GM18907 (cell line): Measurements from ENCODE around the gene RIC8A.

Experiments used
- ATAC-seq: cut with Tn5 transposase; IDR thresholded peaks from one replicate; pipeline ENCODE4 v1.9.1; 2021; ENCODE audit warnings: mild to moderate bottlenecking, moderate library complexity; ENCODE audit not compliant: unreplicated experiment

The RIC8A gene

DNA sequence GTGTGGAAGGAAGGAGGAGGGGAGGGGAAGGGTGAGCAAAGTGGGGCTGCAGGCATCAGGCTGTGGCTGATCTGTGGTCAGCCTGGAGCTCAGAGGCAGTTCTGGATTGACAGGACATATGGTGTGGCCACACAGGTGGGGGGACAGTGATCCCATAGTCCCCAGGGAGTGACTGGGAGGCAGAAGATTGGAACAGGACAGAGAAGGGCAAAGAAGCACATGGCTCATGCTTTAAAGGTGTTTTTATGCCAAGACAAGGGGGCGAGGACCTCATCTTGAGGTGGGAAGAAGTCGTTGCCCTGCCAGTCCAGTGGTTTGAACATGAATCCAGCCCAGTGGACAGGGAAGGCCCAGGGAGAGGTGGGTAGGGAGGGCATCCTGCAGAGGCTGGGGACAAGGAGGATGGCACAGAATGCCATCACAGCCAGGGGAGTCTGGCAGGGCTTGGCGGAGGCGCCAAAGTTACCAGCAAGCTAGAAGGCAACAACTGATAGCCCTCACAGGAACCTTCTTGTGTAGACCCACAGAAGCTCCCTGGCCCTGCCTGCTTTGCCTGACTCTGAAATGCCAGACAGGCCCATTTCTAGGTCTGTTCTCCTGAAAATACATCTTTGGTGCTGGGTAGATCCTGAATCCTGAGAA, 3.4 kb upstream of the RIC8A start:
- ATAC-seq, result no peak

DNA sequence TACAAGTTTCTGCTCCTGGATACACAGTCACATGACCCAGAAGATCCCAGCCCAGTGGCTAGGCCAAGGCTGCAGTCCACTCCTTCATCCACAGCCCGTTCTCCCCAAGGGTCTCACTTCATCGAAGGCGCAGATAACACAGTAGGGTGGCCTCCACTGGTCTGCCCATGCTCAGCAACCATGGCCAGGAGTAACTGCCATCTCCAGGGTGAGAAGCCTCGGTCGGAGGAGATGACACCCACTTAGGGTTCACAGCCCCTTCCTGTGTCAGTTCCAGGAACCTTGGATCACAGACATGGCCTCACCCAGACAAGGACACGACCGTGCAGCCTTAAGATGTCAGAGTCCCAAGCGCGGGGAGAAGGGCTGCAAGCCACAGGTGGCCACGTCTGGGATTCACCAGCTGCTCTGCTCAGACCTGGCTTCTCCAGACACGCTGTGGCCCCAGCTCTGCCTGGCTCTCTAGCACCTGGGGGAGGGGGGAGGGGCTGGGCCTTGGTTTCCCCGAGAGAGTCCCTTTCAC, 2.9 kb upstream of the RIC8A start:
- no peak for ATAC-seq

DNA sequence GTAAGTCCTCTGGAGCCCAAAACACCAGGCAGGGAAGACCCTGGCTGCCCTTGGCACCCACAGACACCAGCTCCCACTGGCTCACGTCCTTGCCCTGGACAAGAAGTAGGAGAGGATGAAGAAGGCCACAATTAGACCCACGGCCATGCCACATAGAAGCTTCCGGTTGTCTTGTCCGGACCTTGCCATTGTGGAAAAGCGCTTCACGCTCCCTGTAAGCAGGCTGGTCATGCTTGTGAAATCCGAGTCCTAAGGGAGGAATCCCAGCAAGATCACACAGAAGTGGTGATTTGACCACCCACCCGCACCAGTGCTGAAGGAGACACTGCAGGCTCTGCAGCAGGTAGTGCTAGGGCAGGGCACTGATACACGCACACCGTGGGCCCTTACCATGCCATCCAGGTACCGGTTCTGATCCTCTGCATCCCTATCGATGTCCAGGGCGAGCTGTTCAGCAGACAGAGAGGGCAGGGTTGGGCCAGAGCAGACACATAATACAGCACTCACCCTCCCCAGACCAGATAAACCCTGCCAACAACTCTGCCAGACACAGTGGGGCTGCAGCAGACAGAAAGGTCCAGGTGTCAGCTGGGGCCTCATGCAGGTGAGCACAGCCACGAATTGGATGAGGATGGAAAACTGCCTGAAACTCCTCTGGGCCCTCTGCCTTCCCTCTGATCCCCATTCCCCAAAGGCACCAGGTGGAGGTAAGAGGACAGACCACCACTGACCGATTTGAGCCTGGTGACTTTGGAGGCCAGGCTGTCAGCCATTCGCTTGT, 2.1 kb upstream of the RIC8A start:
- ATAC-seq, result no peak

DNA sequence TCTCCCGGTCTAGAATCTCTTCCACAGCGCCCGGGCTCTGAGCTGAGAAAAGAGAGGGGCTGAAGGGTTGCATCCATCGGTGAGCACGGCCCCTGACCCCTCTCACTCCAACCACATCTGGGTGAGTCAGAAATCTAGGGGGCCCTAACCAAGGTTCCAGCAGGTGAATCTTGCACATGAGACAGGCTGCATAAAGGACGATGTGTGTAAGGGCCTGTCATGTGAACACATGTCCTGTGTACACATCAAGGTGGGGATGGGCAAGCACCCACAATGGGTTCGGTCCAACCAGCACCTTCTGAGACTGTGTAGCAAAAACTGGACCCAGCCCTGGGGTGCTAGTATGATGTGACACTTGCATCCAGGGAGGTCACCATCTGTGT, 1.5 kb upstream of the RIC8A start:
- no peak for ATAC-seq

DNA sequence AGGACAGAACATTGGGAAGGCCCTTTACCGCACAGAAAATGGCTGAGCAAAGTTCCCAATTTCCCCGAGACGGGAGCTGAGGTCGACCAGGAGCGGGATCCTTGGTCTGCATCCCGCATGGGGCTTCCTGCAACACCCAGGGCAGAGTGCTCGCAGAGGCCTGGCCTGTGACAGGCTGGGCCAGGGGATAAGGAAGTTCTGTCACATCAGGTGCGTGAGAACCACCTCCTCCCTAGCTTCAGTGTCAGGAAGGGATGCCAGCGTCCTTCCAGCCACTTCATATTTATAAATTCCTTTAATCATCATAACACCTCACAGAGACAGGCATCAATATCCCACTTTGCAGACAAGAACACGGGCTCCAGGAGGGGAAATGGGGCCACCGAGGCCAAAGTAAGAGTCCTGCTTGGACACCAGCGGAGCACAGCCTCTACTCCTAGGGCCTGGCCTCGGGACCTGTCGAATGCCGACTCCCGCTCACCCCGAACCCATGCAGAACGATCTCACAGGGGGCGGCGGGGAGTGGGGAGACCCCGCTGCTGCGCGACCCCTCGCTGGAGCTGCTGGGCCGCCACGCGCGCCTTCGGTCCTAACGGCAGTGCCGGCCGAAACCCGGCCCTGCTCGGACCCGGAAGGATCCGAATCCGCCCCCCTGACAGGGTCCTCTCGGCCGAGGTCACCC, 841 bp upstream of the RIC8A start:
- ATAC-seq, result peak; percentile 14

DNA sequence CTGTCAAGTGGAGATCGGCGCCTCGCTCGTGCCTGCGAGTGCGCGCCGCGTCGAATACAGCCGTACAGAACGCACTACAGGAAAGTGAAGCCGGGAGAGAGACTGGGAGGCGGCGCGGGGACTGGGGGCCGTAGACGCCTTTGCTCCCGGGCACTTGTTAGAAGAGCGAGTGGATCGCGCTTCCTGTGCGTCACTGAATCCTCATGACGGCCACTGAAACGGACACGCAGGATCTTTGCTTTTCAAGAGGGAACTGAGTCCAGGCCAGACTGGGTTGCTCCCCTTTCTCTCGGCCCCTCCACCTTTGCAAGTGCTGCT, 314 bp downstream of the RIC8A start:
- peak; percentile 1 for ATAC-seq

DNA sequence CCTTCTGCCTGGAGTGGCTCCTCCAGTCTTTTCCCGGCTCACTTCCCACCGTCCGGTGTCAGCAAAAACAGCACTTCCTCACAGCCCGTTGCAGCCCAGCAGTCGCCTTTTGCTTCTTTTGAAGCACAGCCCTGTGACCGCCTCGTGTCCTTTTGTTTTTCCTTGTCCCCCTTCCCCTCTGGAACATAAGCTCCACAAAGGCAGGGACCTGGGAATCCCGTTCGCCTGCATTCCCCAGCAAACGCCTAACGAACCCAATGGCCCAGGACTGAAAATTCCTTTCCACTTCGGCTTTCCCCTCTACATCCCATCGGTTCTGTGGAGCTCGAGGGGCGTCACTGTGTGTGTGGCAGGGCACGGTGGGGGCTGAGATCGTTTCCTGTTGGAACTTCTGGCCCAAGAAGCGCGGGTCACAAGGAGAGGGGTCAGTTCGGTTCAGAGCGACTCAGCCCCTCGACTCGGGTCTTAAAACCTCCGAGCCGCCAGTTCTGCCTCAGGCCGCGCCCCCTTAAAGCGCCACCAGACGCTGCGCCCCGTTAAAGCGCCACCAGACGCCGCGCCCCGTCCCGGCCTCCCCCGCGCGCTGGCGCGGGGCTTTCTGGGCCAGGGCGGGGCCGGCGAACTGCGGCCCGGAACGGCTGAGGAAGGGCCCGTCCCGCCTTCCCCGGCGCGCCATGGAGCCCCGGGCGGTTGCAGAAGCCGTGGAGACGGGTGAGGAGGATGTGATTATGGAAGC, 841 bp downstream of the RIC8A start:
- ATAC-seq, result no peak

DNA sequence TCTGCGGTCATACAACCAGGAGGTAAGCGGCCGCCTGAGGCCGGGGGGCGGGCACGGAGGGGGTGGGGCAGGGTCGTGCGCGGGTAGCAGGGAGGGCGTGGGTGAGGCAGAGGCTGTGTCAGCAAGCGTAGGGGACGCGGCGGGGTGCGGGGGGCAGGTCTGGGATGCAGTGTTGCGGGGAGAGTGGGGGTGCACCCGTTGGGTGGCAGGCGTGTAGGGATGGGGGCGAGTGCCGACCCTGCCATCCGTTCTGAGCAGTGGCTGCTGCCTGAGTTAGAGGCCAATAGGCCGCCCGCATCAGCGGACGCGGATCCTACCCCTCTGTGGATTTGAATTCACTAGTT, 1.4 kb downstream of the RIC8A start:
- ATAC-seq, result no peak

DNA sequence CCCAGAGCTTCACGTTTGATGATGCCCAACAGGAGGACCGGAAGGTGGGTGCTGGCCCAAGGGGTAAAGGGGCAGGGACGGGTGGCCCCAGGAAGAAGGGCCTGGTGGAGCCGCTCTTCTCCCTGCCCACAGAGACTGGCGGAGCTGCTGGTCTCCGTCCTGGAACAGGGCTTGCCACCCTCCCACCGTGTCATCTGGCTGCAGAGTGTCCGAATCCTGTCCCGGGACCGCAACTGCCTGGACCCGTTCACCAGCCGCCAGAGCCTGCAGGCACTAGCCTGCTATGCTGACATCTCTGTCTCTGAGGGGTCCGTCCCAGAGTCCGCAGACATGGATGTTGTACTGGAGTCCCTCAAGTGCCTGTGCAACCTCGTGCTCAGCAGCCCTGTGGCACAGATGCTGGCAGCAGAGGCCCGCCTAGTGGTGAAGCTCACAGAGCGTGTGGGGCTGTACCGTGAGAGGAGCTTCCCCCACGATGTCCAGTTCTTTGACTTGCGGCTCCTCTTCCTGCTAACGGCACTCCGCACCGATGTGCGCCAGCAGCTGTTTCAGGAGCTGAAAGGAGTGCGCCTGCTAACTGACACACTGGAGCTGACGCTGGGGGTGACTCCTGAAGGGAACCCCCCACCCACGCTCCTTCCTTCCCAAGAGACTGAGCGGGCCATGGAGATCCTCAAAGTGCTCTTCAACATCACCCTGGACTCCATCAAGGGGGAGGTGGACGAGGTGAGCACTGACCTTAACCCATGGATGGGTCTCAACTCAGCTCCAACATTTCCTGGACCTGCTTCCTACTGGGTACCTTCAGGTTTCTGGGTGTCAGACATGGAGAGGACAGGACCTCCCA, 2.0 kb downstream of the RIC8A start:
- ATAC-seq, result no peak

DNA sequence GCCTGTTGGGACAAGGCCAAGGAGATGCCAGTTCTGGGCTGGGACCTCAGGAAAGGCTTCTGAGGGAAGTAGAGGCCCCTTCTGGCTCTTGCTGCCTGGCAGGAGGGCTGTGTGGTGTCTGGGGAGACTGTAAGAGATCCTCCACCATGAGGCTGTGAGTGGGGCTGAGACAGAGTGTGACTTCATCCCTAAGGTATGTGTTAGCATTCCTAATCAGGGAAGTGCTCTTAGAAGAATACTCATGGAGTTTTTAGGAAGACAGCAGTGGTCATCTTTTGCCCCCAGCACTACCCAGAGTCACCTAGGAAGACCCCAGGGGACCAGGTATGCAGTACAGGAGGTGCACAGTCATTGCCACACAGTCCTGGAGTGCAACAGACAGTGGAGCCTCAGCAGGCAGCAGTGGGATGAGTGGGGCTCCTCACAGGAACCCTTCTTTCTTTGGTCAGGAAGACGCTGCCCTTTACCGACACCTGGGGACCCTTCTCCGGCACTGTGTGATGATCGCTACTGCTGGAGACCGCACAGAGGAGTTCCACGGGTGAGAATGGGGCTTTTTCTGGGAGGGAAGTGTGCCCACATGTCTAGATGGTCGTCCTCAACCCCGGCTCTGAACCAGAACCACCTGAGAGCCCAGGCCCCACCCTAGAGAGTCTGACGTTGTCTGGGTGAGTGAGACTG, 2.8 kb downstream of the RIC8A start:
- ATAC-seq, result no peak

DNA sequence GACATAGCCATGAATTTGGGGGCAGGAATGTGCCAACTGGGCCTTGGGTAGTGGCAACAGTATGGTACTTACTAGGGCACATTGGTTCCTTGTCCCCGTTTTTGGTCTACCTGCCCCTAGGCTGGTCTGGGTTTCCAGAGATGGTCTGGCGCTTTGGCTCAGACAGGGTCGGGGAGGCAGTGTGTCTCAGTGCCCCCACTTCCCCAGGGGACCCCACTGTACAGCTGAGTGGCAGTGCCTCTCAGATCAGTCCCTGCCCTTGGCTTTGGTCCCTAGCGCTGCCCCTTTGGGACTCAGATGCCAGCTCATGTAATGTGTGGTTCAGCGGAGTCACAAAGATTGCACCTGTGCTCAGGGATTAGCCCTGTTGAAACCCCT, 3.3 kb downstream of the RIC8A start:
- no peak for ATAC-seq

DNA sequence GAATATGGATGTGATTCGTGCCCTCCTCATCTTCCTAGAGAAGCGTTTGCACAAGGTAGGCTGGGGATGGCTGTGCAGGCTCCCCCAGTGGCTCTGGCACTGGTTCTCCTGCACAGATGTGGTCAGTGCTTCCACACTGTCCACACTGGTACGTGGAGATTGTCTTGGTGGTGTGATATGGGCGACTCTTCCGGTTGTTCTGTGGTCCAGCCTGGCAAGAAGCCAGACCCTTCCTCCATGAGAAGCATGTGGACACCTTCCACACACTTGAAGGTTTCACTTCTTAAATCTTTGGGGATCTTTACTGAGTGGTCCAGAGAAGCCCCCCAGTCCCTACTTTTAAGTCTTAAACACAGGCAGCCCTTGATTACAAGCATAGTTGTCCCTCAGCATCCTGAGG, 3.8 kb downstream of the RIC8A start:
- no peak for ATAC-seq

DNA sequence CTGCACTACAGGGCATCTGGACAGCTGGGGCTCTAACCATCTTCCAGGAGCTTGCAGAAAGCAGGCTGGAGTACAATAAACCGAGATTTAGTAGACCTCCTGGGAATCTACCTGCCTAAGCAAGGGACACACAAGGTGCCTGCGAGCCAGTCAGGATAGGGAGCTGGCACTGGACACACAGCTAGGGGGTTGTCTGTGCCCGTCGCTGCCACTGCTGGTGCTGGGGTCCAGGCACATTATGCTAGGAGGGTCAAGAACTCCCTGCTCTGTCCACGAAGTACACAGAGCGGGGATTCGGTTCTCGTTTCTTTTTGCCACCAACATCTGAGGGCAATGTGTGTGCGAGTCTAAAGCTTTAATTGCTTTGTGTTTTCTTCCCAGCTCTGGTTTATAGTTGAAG, 4.2 kb downstream of the RIC8A start:
- no peak for ATAC-seq

DNA sequence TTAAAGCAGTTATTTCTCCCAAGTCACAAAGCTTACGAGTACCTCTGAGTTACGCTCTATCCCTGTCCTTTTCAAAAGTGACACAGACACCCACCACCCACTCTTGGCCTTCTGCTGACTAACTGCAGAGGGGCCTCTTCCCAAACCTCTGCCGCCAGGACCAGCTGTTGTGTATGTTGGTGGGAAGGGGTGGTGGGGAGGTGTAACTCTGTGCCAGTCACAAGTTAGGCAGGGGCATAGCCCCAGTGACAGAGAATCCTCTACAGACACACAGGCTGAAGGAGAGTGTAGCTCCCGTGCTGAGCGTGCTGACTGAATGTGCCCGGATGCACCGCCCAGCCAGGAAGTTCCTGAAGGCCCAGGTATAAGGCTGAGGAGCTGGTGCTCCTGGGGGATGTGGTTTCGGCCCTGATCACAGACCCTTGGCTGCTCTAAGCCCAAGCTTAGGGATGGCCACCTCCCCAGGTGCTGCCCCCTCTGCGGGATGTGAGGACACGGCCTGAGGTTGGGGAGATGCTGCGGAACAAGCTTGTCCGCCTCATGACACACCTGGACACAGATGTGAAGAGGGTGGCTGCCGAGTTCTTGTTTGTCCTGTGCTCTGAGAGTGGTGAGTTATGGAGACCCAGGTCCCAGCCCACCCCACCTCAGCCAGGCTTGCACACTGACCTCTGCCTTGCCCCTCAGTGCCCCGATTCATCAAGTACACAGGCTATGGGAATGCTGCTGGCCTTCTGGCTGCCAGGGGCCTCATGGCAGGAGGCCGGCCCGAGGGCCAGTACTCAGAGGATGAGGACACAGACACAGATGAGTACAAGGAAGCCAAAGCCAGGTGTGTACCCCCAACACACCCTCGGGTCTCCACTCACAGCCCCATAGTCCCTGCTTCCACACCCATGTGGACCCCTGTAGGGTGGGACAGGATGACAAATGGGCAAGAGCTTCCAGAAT, 4.9 kb downstream of the RIC8A start:
- no peak for ATAC-seq

DNA sequence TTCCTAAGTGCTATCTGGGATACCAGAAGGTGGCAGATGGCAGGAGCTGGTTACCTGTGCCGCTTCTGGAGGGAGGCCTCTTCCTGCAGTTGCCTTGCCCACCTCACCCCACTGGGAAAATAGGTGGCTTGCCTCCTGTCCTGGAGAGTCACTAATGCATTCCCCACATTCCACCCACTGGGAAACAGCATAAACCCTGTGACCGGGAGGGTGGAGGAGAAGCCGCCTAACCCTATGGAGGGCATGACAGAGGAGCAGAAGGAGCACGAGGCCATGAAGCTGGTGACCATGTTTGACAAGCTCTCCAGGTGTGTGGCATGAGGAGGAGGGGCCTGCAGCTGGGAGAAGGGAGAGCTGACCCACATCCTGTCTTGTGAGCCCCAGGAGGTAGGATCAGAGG, 5.6 kb downstream of the RIC8A start:
- ATAC-seq, result no peak

DNA sequence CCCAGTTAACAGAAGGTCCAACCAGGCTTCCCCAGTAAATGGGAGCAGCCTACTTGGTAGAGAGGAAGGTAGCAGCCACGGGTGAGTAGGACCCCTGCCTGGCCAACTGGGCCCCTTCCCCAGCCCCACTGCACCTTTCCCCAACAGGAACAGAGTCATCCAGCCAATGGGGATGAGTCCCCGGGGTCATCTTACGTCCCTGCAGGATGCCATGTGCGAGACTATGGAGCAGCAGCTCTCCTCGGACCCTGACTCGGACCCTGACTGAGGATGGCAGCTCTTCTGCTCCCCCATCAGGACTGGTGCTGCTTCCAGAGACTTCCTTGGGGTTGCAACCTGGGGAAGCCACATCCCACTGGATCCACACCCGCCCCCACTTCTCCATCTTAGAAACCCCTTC, 6.6 kb downstream of the RIC8A start:
- ATAC-seq, result no peak

DNA sequence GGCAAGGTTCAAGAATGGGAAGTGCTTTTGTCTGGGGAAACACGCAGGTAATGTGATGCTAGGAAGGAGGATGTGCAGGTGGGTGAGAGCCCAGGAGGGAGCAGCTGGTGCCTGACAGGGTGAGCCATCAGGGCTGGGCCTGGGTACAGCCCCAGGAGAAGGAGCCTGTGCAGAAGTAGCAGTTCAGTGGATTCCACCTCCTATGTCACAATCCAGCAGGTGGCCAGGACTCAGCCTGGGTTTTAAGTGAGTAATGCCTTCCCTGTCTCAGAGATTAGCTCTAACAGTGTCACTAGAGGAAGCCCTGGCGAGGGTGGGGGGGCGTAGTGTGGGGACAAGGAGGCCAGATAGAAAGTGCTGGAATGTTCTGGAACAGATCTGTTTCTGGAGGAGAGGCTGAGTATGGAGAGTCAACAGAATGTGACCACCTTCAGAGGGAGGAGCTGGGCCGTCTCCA, 8.1 kb downstream of the RIC8A start:
- ATAC-seq, result no peak

DNA sequence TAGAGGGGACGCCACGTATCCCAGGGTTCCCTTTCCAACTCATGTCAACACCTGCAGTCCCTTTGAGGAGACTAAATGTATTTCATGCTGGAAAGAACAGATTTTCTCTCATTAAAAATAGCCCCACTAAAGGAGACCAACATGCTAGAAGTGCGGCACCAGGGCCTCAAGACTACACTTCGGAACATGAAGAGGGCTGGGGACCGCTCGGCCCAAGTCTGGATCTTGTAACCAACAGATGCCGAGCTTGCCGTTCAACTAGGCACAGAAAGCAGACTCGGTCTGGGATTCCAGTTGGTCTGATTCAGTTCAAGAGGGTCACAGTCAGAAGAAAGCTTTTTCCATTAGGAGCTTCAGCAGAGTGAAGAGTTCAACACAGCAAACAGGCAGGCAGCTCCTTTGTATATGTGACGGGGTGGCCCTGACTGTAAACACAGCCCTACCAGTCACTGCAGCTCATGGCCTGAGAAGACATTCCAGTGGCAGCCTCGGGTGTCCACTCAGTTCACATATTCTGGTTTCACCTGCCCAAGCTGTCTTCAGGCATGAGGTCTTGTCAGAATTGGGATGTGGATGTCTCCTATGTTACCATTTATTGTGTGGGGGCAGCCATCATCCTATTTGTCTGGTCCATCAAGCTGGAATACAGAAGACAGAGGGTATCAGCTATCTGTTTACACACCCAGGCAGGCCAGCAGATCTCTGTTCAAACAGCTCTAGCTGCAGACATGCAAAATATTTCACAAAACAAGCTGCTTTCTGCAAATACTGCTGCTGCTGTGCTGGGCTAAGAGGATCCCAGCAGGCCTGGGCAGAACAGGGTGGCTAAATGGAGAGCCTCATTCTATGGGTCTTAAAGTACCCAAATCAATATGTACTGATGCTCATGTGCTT, 8.8 kb downstream of the RIC8A start:
- no peak for ATAC-seq
